ENCODE results near the gene RAB6C.
"Not testable (repeated sequence)": the region's sequence is repeated elsewhere in the genome, so short reads cannot be mapped to it uniquely, and the experiment has no call there.

The RAB6C gene

DNA sequence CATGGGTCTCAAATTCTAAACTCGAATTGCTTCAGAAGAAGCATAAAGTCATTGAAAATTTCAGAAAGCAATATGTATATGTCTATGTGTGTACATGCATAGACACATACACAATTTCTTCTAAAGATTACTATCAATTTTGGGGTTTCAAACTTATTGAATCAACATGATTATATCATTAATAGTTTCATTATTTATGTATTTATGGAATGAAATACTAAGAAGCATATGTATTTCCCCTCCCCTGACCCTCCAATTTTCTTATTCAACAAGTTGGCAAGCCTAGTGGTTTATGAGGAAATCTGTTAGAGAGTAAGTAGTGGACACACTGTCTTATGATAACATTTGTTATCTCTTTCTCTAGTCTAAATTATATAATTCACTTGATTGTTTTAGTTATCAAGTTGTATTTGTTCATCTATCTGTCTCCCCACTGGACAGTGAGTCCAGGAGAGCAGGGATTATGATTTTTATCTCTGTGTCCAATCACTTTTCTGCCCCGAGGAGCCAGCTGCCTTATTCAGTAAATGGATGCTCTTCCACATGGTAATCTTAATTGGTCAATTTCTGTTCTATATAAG lies 17.3 kb downstream of the RAB6C start:
- not testable (repeated sequence) for DNase-seq (ENCODE audit: low spot score)

DNA sequence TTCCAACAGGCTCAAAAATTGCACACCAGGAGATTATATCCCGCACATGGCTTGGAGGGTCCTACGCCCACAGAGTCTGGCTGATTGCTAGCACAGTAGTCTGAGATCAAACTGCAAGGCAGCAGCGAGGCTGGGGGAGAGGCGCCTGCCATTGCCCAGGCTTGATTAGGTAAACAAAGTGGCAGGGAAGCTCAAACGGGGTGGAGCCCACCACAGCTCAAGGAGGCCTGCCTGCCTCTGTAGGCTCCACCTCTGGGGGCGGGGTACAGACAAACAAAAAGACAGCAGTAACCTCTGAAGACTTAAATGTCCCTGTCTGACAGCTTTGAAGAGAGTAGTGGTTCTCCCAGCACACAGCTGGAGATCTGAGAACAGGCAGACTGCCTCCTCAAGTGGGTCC lies 19.3 kb downstream of the RAB6C start:
- not testable (repeated sequence) for DNase-seq (ENCODE audit: low spot score)

DNA sequence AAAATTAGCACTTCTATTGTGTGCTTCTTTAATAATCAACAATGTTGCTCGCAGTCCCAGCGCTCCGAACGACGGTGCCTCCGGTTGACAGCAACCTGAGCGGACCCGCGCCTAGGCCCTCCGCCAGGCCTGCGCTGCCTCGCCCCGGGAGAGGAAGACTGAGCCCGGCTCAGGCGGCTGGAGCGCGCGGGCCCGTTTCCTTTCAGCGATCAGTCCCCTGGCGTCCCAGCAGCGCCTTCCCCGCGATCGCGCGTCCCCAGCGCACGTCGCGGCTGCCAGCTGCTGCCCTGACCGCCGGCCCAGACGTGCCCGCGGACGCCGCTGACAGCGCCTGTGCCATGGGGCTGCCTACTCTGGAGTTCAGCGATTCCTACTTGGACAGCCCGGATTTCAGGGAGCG lies 26.4 kb downstream of the RAB6C start:
- DNase-seq (ENCODE audit: low spot score), result not testable (repeated sequence)

DNA sequence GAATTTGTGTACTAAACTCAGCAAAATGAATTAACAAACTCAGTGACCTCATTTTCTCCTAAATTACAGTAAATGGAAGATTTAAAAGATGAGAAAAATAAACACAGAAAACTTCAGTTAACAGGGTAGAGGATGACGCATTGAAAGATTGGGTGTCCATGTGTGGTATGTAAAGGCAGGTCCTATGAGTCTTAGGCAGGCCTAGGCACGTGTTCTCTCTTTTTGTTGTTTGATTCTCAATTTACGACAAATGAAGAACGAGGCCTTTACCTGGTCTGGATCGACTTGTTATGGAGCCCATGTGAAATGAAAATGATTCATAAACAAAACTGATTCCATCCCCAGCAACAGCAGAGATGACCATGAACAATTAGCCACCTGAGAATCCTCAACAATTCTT lies 37.2 kb downstream of the RAB6C start:
- not testable (repeated sequence) for DNase-seq (ENCODE audit: low spot score)

DNA sequence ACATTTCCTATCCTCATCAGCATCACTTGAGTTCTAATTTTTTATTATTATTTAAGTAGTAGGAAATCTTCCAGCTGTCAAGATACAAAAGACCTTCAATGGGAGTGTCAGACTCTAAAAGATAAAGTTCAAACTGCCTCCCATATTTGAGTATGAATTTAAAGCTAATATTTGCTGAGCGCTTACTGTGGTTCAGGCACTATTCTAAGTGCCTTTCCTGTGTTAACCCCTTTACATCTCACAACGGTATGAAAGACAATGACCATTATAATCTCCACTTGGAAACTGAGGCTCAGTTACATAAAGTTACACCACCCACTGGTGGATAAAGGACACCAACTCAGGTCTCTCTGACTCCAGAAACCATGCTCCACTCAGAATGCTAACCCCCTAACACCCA lies 39.9 kb downstream of the RAB6C start:
- no peak for DNase-seq (ENCODE audit: low spot score)

DNA sequence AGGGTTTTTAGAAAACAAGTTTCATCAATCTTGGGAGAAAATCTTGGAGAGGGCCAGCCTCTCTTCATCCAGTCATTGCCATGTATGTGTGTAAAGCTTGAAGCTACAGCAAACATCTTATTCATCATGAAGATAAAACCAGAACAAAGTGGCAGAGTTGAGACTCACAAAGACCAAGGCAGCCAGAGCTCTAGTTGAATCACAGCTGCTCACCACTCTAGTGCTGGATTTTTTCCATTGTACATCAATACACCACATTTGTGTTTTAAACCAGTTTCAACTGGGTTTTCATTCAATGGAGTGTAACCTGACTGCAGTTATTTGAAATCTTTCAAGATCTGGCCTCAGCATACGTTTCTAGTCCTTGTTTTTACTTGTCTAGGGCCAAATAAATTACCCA lies 40.6 kb downstream of the RAB6C start:
- not testable (repeated sequence) for DNase-seq (ENCODE audit: low spot score)

DNA sequence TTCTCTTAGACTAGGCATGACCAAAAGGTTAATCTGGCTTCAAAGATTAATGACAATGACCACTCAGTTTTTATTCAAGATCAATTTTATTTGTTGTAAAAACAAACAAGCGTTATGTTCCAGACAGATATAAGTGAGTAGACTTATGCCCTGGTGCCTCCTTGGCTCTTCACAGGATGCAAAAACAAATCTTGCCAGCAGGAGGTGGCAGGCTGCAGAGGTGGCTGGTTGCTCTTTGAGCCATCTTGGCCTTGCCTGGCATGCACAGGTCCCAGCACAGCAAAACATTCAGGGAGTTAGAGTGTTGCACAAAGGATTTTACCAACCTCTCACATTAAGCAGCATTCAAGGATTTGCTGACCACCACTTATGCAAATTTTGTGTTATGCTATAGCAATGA lies 46.5 kb downstream of the RAB6C start:
- not testable (repeated sequence) for DNase-seq (ENCODE audit: low spot score)
